Ishikawa (cell line): ENCODE results near the gene AURKAIP1.

Experiments
- CEBPB ChIP-seq: IDR thresholded peaks from 2 replicates; pipeline ENCODE4 v1.6.1; 2012
- EP300 ChIP-seq: IDR thresholded peaks from 2 replicates; pipeline ENCODE4 v1.6.1; 2012; ENCODE audit warnings: borderline replicate concordance
- NFIC ChIP-seq: IDR thresholded peaks from 2 replicates; pipeline ENCODE4 v1.6.1; 2012
- TAF1 ChIP-seq: IDR thresholded peaks from 2 replicates; pipeline ENCODE4 v1.6.1; 2012; ENCODE audit warnings: low read depth, mild to moderate bottlenecking
- TEAD4 ChIP-seq: IDR thresholded peaks from 2 replicates; pipeline ENCODE4 v1.6.1; 2012
- TF ChIP-seq, protein P1 (sequence below): IDR thresholded peaks from 2 replicates; pipeline ENCODE4 v1.6.1; 2012; ENCODE audit warnings: low read depth, mild to moderate bottlenecking

DNA sequence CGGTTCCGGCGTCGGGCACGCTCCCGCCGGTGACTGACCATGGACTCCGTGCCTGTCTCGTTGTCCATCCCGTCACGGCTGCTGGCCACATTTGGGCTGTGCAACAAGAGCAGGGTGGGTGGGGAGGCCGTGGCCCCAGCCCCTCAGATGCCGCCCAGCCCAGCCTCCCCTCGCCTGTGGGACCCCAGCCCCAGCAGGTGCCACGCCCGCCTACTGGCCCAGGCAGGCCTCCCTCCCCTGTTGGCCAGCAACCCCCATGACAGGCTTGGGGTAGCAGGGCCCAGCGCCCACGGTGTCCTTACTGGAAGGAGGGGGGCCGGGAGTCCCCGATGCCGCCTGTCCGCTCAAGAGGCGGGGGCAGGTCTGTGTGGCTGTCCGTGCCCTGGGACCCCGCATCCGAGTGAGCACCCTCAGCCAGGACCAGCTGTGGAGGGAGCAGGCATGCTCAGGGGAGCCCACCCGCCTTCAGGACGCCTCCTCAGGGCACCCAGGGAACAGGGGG is 32.9 kb downstream of the AURKAIP1 start:
- TF ChIP-seq TEAD4 (no peak), TAF1 (no peak), EP300 (no peak), NFIC (no peak), CEBPB (no peak)
- TF ChIP-seq, protein P1, sequence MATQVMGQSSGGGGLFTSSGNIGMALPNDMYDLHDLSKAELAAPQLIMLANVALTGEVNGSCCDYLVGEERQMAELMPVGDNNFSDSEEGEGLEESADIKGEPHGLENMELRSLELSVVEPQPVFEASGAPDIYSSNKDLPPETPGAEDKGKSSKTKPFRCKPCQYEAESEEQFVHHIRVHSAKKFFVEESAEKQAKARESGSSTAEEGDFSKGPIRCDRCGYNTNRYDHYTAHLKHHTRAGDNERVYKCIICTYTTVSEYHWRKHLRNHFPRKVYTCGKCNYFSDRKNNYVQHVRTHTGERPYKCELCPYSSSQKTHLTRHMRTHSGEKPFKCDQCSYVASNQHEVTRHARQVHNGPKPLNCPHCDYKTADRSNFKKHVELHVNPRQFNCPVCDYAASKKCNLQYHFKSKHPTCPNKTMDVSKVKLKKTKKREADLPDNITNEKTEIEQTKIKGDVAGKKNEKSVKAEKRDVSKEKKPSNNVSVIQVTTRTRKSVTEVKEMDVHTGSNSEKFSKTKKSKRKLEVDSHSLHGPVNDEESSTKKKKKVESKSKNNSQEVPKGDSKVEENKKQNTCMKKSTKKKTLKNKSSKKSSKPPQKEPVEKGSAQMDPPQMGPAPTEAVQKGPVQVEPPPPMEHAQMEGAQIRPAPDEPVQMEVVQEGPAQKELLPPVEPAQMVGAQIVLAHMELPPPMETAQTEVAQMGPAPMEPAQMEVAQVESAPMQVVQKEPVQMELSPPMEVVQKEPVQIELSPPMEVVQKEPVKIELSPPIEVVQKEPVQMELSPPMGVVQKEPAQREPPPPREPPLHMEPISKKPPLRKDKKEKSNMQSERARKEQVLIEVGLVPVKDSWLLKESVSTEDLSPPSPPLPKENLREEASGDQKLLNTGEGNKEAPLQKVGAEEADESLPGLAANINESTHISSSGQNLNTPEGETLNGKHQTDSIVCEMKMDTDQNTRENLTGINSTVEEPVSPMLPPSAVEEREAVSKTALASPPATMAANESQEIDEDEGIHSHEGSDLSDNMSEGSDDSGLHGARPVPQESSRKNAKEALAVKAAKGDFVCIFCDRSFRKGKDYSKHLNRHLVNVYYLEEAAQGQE: no peak
